CD4-positive, alpha-beta T cell (primary cell): ENCODE data around the gene GPR180. TPM values are rescaled to one million over a fixed set of nuclear protein-coding genes. Genes with fewer than 3 reads are reported as not detected.

Source experiments
- ATAC-seq: fragments of 200-7000 bp; cut with Tn5 transposase; one replicate; pipeline ENCODE4 v1.10.0; 2022; ENCODE audit warnings: mild to moderate bottlenecking; ENCODE audit not compliant: poor library complexity
- CTCF ChIA-PET: fragments of 350-600 bp; sonication (Branson Sonifier 250); formaldehyde crosslinking; loops from one replicate; lab custom pipeline; 2021; ENCODE audit warnings: antibody characterized with exemption, inconsistent platforms; lab: Charles Lee
- POLR2A ChIA-PET: fragments of 350-600 bp; sonication (Branson Sonifier 250); formaldehyde crosslinking; loops from one replicate; lab custom pipeline; 2021; ENCODE audit warnings: antibody characterized with exemption, inconsistent platforms; lab: Charles Lee
- DNase-seq, 14 experiments: peaks; one replicate each; pipeline ENCODE4 v3.0.0-alpha.2; 2013 to 2020; ENCODE audit warnings: mixed read lengths in 2 of 14
- H3K27ac ChIP-seq, 2 donors: one replicate each; pipeline versions ENCODE4 v1.5.1 to v1.7.0; 2013; ENCODE audit warnings: low read length in 2 of 2, low read depth in 1 of 2, mild to moderate bottlenecking in 1 of 2
- H3K27me3 ChIP-seq, 2 experiments: 1 replicate in 1 of 2; 2 replicates in 1 of 2; pipeline versions ENCODE4 v1.6.1 to v1.7.0; 2013; ENCODE audit warnings: low read length in 2 of 2, control low read depth in 1 of 2, mild to moderate bottlenecking in 1 of 2, moderate library complexity in 1 of 2; ENCODE audit not compliant: insufficient read depth in 2 of 2, control insufficient read depth in 1 of 2
- H3K36me3 ChIP-seq: one replicate; pipeline ENCODE4 v1.6.1; 2013; ENCODE audit warnings: low read length, control low read depth; ENCODE audit not compliant: insufficient read depth
- H3K4me1 ChIP-seq: one replicate; pipeline ENCODE4 v1.6.1; 2013; ENCODE audit warnings: low read length, control low read depth; ENCODE audit not compliant: insufficient read depth
- H3K4me3 ChIP-seq: one replicate; pipeline ENCODE4 v1.5.1; 2013; ENCODE audit warnings: mild to moderate bottlenecking, low read length, moderate library complexity
- H3K9me3 ChIP-seq, 2 experiments: 1 replicate in 1 of 2; 2 replicates in 1 of 2; pipeline versions ENCODE4 v1.6.1 to v1.7.0; 2013; ENCODE audit warnings: low read length in 2 of 2, mild to moderate bottlenecking in 2 of 2, control low read depth in 1 of 2, moderate library complexity in 1 of 2; ENCODE audit not compliant: control insufficient read depth in 1 of 2, insufficient read depth in 1 of 2
- H3K27ac Mint-ChIP-seq: one replicate; pipeline ENCODE4 v1.8.0; 2020; ENCODE audit warnings: mixed read lengths
- H3K27me3 Mint-ChIP-seq: one replicate; pipeline ENCODE4 v1.8.0; 2021; ENCODE audit warnings: mixed read lengths
- H3K36me3 Mint-ChIP-seq: one replicate; pipeline ENCODE4 v1.8.0; 2021; ENCODE audit warnings: low read depth, mixed read lengths
- H3K4me1 Mint-ChIP-seq: one replicate; pipeline ENCODE4 v1.8.0; 2021; ENCODE audit warnings: low read depth, mixed read lengths
- H3K4me3 Mint-ChIP-seq: one replicate; pipeline ENCODE4 v1.8.0; 2020; ENCODE audit warnings: mild to moderate bottlenecking, mixed read lengths
- H3K9me3 Mint-ChIP-seq: one replicate; pipeline ENCODE4 v1.8.0; 2020; ENCODE audit warnings: mixed read lengths
- CTCF ChIP-seq: fragments of 200-600 bp; IDR thresholded peaks from one replicate; pipeline ENCODE4 v1.8.0; 2022; ENCODE audit warnings: antibody characterized with exemption, mild to moderate bottlenecking
- intact Hi-C, 2 experiments: fragments of 100-400 bp; cut with DNase I in 1 of 2; cut with micrococcal nuclease in 1 of 2; formaldehyde crosslinking; loops; one replicate each; pipeline versions ENCODE4 v1.15.1 to v1.9.0; 2023 to 2025; cut with DNase I, micrococcal nuclease
- total RNA-seq, 174 experiments: library from RNA in 2 of 174; stranded (reverse) in 2 of 174; gene quantifications; one replicate each; pipeline ENCODE4 v1.2.3 and lab custom pipeline; 2021 to 2026

GPR180 gene
- total RNA-seq, 2 experiments from 2014 or later = 0.80 to 0.92 TPM

- TF ChIP-seq CTCF = no peak
- POLR2A ChIA-PET = no interaction called here
- no peaks in the 10 kb centered on the region for H3K27me3 ChIP-seq
- peaks cover 12% of the 10 kb centered on the region for H3K4me1 Mint-ChIP-seq
- H3K4me3 Mint-ChIP-seq = no peak overlapping the region
- H3K36me3 ChIP-seq = no peaks in the 10 kb centered on the region
- H3K36me3 Mint-ChIP-seq = no peaks in the 10 kb centered on the region
- ATAC-seq (no peak), DNase-seq (no peak)
- no peaks in the 10 kb centered on the region for H3K4me1 ChIP-seq
- intact Hi-C loops = no loop called here
- H3K9me3 ChIP-seq = no peaks in the 10 kb centered on the region
- H3K9me3 Mint-ChIP-seq = no peaks in the 10 kb centered on the region
- CTCF ChIA-PET = interaction anchor here (0.9 kb wide), 1 partner anchor 9 kb away, joined by 3 read pairs; no protein-coding TSS in a partner anchor
- H3K27me3 Mint-ChIP-seq = peaks cover 27% of the 10 kb centered on the region
- H3K4me3 ChIP-seq = no peak overlapping the region
- no peak overlapping the region for H3K27ac ChIP-seq
- no peak overlapping the region for H3K27ac Mint-ChIP-seq
Observed at GRCh38 chr13:94662274-94662945, 60.8 kb downstream of the GPR180 start.

- no peak overlapping the region for H3K4me3 ChIP-seq
- H3K27me3 Mint-ChIP-seq = peaks cover 27% of the 10 kb centered on the region
- intact Hi-C loops = no loop called here
- no peaks in the 10 kb centered on the region for H3K4me1 ChIP-seq
- peaks cover 14% of the 10 kb centered on the region for H3K4me1 Mint-ChIP-seq
- H3K27me3 ChIP-seq = no peaks in the 10 kb centered on the region
- no peaks in the 10 kb centered on the region for H3K9me3 ChIP-seq
- DNase-seq (no peak), ATAC-seq (no peak)
- H3K4me3 Mint-ChIP-seq = no peak overlapping the region
- no peak for TF ChIP-seq CTCF
- POLR2A ChIA-PET = no interaction called here
- H3K36me3 Mint-ChIP-seq = no peaks in the 10 kb centered on the region
- H3K27ac ChIP-seq = no peak overlapping the region
- H3K27ac Mint-ChIP-seq = no peak overlapping the region
- H3K9me3 Mint-ChIP-seq = no peaks in the 10 kb centered on the region
- H3K36me3 ChIP-seq = no peaks in the 10 kb centered on the region
- CTCF ChIA-PET = no interaction called here
Observed at GRCh38 chr13:94664889-94665288, 63.2 kb downstream of the GPR180 start.

- Mint-ChIP-seq H3K27me3 (peaks cover 25% of the 10 kb centered on the region), H3K4me1 (peaks cover 14% of the 10 kb centered on the region), H3K9me3 (no peaks in the 10 kb centered on the region), H3K36me3 (no peaks in the 10 kb centered on the region), H3K27ac (no peak overlapping the region), H3K4me3 (no peak overlapping the region)
- DNase-seq = no peak
- no peak for ATAC-seq
- Histone ChIP-seq H3K4me1 (no peaks in the 10 kb centered on the region), H3K4me3 (no peak overlapping the region), H3K27me3 (no peaks in the 10 kb centered on the region), H3K9me3 (no peaks in the 10 kb centered on the region), H3K27ac (no peak overlapping the region), H3K36me3 (no peaks in the 10 kb centered on the region)
- intact Hi-C loops = no loop called here
- ChIA-PET CTCF (no interaction called here), POLR2A (no interaction called here)
- no peak for TF ChIP-seq CTCF
Observed at GRCh38 chr13:94666065-94666464, 64.4 kb downstream of the GPR180 start.
